Testis (tissue), 3 donors: ENCODE measurements around the gene DPF3. TPM values are rescaled to one million over a fixed set of nuclear protein-coding genes. Genes with fewer than 3 reads are reported as not detected.

Source experiments
- DNase-seq: peaks from one replicate; pipeline ENCODE4 v3.0.0-alpha.2; 2019
- H3K27ac ChIP-seq, 2 donors: fragments of 200-600 bp; sonication (generic); one replicate each; pipeline ENCODE4 v1.5.1; 2019
- H3K27me3 ChIP-seq: fragments of 200-600 bp; sonication (generic); one replicate; pipeline ENCODE4 v1.5.1; 2019
- H3K36me3 ChIP-seq: fragments of 200-600 bp; sonication (generic); one replicate; pipeline ENCODE4 v1.5.1; 2017; ENCODE audit warnings: low read depth; ENCODE audit errors: missing control alignments
- H3K4me1 ChIP-seq: fragments of 200-600 bp; sonication (generic); one replicate; pipeline ENCODE4 v1.5.1; 2019
- H3K4me3 ChIP-seq, 2 donors: fragments of 200-600 bp; sonication (generic); one replicate each; pipeline ENCODE4 v1.5.1; 2017 to 2019
- H3K9me3 ChIP-seq: fragments of 200-600 bp; sonication (generic); one replicate; pipeline ENCODE4 v1.5.1; 2017
- POLR2A ChIP-seq: fragments of 450-650 bp; IDR thresholded peaks from one replicate; pipeline ENCODE4 v1.6.1; 2017; ENCODE audit warnings: antibody characterized with exemption, mild to moderate bottlenecking, moderate library complexity
- WGBS, 2 donors: methylation state at CpG; one replicate each; pipeline ENCODE4 v1.1.5; 2018; 5-methylcytosine and 5-hydroxymethylcytosine counted together
- intact Hi-C: fragments of 100-400 bp; cut with DNase I; formaldehyde crosslinking; loops from one replicate; pipeline ENCODE4 v1.15.1; 2023; ENCODE audit warnings: low total_unique reads
- polyA plus RNA-seq: library from polyadenylated mRNA; stranded (reverse); fragments of 350-450 nt; fragmentation: Illumina TruSeq; extraction: RNeasy Lipid Tissue Mini Kit (QIAGEN cat#74804); gene quantifications from one replicate; pipeline ENCODE4 v1.2.3, GENCODE V29; 2014; ENCODE audit warnings: low read depth, low replicate concordance; ENCODE audit not compliant: insufficient read depth
- total RNA-seq, 2 donors: library from RNA; depleted of rRNA; stranded (reverse); fragments of >200 nt; gene quantifications; one replicate each; pipeline ENCODE4 v1.2.3, GENCODE V29; 2016
- TF ChIP-seq, protein P1 (sequence below), 3 experiments: fragments of 450-650 bp in 2 of 3; fragments of 200-600 bp in 1 of 3; sonication (generic) in 1 of 3; IDR thresholded peaks; one replicate each; pipeline ENCODE4 v1.5.1; 2016 to 2019; ENCODE audit warnings: antibody characterized with exemption in 3 of 3, mild to moderate bottlenecking in 2 of 3, moderate library complexity in 1 of 3

The DPF3 gene
- total and polyA plus RNA-seq, 3 donors from 2014 or later, result 14.6 to 41.6 (median 26.4) TPM

- Histone ChIP-seq H3K4me1 (no peaks in the 10 kb centered on the region), H3K36me3 (no peaks in the 10 kb centered on the region), H3K27ac (no peak overlapping the region), H3K27me3 (no peaks in the 10 kb centered on the region), H3K9me3 (no peaks in the 10 kb centered on the region), H3K4me3 (no peak overlapping the region)
- DNase-seq, result no peak
- TF ChIP-seq POLR2A, result no peak
- TF ChIP-seq, protein P1, sequence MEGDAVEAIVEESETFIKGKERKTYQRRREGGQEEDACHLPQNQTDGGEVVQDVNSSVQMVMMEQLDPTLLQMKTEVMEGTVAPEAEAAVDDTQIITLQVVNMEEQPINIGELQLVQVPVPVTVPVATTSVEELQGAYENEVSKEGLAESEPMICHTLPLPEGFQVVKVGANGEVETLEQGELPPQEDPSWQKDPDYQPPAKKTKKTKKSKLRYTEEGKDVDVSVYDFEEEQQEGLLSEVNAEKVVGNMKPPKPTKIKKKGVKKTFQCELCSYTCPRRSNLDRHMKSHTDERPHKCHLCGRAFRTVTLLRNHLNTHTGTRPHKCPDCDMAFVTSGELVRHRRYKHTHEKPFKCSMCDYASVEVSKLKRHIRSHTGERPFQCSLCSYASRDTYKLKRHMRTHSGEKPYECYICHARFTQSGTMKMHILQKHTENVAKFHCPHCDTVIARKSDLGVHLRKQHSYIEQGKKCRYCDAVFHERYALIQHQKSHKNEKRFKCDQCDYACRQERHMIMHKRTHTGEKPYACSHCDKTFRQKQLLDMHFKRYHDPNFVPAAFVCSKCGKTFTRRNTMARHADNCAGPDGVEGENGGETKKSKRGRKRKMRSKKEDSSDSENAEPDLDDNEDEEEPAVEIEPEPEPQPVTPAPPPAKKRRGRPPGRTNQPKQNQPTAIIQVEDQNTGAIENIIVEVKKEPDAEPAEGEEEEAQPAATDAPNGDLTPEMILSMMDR (IDR thresholded peaks at IDR 0.05), result no peak
- intact Hi-C loops, result no loop called here
Observed at GRCh38 chr14:72759670-72760069, 134.2 kb downstream of the DPF3 start.

DNA sequence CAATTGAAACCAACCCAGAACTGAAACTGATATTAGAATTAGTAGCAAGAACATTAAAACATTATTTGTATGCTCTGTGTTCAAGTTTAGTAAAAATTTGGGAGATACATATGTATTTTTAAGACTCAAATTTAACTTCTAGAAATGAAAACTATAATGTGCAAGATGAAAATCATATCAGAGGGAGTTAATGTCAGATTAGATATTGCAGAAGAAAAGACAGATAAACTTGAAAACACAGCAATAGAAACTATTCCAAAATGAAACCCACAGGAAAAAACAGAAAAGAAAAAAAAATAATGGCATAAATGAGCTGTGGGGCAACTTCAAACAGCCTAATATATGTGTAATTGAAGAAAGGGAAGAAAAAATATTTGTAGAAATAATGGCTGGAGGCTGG lies 134.9 kb downstream of the DPF3 start:
- Histone ChIP-seq H3K27me3 (no peaks in the 10 kb centered on the region), H3K9me3 (no peaks in the 10 kb centered on the region), H3K4me1 (no peaks in the 10 kb centered on the region), H3K27ac (no peak overlapping the region), H3K4me3 (no peak overlapping the region), H3K36me3 (no peaks in the 10 kb centered on the region)
- no peak for DNase-seq
- TF ChIP-seq, protein P1 (IDR thresholded peaks at IDR 0.05), result no peak
- TF ChIP-seq POLR2A, result no peak
- intact Hi-C loops, result no loop called here

GRCh38 chr14:72758420-72758819 lies 135.5 kb downstream of the DPF3 start:
- H3K4me1 ChIP-seq, result no peaks in the 10 kb centered on the region
- H3K27me3 ChIP-seq, result no peaks in the 10 kb centered on the region
- H3K27ac ChIP-seq, result no peak overlapping the region
- intact Hi-C loops, result no loop called here
- H3K4me3 ChIP-seq, result no peak overlapping the region
- DNase-seq, result no peak
- no peaks in the 10 kb centered on the region for H3K36me3 ChIP-seq
- TF ChIP-seq, protein P1 (IDR thresholded peaks at IDR 0.05), result no peak
- TF ChIP-seq POLR2A, result no peak
- 85 to 89% methylated on average over 5 of the region's 5 CpGs for WGBS, 2 donors
- no peaks in the 10 kb centered on the region for H3K9me3 ChIP-seq

- Histone ChIP-seq H3K4me3 (no peak overlapping the region), H3K27ac (no peak overlapping the region), H3K27me3 (no peaks in the 10 kb centered on the region), H3K4me1 (no peaks in the 10 kb centered on the region), H3K36me3 (no peaks in the 10 kb centered on the region), H3K9me3 (no peaks in the 10 kb centered on the region)
- TF ChIP-seq POLR2A, result no peak
- TF ChIP-seq, protein P1 (IDR thresholded peaks at IDR 0.05), result no peak
- intact Hi-C loops, result no loop called here
- WGBS, 2 donors, result 73 to 92% methylated on average over 1 of the region's 1 CpG
- DNase-seq, result no peak
Observed at GRCh38 chr14:72756967-72757366, 136.9 kb downstream of the DPF3 start.

DNA sequence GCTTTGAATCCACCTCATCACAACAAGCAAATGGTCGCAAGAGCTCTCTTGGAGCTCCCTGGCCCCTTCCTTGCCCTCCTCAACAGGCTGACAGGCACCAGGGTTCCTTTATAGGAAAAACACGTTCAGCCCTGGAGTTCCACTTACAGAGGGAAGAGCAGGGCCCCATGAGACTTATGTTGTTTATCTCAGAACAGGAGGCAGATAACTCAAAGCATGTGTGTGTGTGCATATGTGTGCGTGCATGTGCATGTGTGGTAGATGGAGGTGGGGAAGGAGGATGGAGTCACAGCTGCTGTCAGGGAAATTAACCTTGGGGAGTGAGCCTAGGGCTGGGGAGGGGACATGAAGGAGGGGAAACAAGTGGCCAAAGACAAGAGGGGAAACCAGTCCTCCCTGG lies 138.1 kb downstream of the DPF3 start:
- Histone ChIP-seq H3K4me3 (no peak overlapping the region), H3K4me1 (no peaks in the 10 kb centered on the region), H3K27ac (no peak overlapping the region), H3K27me3 (no peaks in the 10 kb centered on the region), H3K36me3 (no peaks in the 10 kb centered on the region), H3K9me3 (no peaks in the 10 kb centered on the region)
- DNase-seq, result no peak
- 81 to 85% methylated on average over 3 of the region's 3 CpGs for WGBS, 2 donors
- intact Hi-C loops, result no loop called here
- TF ChIP-seq, protein P1 (IDR thresholded peaks at IDR 0.05), result no peak
- no peak for TF ChIP-seq POLR2A
